Measurements from ENCODE around the gene ARHGDIA.

DNA sequence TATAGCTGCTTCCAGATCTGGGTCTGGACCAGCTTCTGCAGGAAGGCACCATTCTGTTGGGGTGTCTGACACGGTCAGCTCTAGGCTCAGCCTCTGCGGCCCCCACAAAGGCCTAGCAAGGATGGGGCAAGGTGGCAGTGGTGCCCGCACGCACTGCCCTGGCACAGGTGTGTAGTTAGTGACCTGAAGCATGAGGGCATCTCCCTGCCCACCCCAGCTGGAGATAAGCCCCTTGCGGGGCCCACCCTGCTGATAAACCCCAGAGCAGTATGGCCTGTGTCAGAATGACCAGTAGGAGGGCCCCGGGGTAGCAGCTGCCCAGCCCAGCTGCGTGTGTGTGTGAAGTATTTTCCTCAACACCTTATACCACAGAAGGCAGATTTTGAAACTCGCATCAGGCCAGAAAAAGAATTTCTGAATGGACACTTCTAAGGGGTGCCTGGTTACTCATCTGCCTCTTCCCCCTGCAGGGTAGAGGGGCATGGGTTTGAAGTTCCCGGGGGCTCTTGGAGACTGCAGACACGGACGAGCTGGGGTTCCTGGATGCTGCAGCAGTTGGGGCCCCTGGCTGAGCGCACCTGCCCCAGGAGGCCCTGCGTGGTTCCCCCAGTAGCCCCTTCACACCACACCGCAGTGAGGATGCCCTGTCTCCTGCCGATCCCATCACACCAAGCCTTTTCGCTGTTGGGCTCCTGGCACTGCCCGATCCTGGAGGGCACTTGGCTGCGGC is 4.5 kb downstream of the ARHGDIA start:
- TF ChIP-seq, protein P1, sequence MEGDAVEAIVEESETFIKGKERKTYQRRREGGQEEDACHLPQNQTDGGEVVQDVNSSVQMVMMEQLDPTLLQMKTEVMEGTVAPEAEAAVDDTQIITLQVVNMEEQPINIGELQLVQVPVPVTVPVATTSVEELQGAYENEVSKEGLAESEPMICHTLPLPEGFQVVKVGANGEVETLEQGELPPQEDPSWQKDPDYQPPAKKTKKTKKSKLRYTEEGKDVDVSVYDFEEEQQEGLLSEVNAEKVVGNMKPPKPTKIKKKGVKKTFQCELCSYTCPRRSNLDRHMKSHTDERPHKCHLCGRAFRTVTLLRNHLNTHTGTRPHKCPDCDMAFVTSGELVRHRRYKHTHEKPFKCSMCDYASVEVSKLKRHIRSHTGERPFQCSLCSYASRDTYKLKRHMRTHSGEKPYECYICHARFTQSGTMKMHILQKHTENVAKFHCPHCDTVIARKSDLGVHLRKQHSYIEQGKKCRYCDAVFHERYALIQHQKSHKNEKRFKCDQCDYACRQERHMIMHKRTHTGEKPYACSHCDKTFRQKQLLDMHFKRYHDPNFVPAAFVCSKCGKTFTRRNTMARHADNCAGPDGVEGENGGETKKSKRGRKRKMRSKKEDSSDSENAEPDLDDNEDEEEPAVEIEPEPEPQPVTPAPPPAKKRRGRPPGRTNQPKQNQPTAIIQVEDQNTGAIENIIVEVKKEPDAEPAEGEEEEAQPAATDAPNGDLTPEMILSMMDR (conservative IDR thresholded peaks at IDR 0.05; ENCODE audit: low read length), result no peak
- TF ChIP-seq EZH2phosphoT487 (IDR thresholded peaks at IDR 0.05; ENCODE audit: borderline replicate concordance, low read depth, low read length), result no peak
